H9 (cell line): ENCODE measurements around the gene DMD. TPM values are rescaled to one million over a fixed set of nuclear protein-coding genes. Genes with fewer than 3 reads are reported as not detected.

ENCODE experiments used
- DNase-seq: peaks from one replicate; pipeline ENCODE4 v3.0.0-alpha.2; 2017
- H2AFZ ChIP-seq: one replicate; pipeline ENCODE4 v1.6.1; 2013; ENCODE audit warnings: mild to moderate bottlenecking, low read length, control low read depth, moderate library complexity
- H2AK5ac ChIP-seq: 2 replicates; pipeline ENCODE4 v1.6.1; 2013; ENCODE audit warnings: low read length, control low read depth, mixed read lengths; ENCODE audit not compliant: insufficient read length
- H2BK120ac ChIP-seq: one replicate; pipeline ENCODE4 v1.6.1; 2013; ENCODE audit warnings: low read depth, mild to moderate bottlenecking, low read length, control low read depth, inconsistent platforms; ENCODE audit not compliant: poor library complexity, severe bottlenecking
- H2BK12ac ChIP-seq: 2 replicates; pipeline ENCODE4 v1.6.1; 2013; ENCODE audit warnings: low read length, control low read depth, mixed read lengths, low read depth; ENCODE audit not compliant: insufficient read length
- H2BK15ac ChIP-seq: 2 replicates; pipeline ENCODE4 v1.6.1; 2013; ENCODE audit warnings: low read depth, low read length, control low read depth
- H2BK20ac ChIP-seq: one replicate; pipeline ENCODE4 v1.6.1; 2013; ENCODE audit warnings: low read depth, mild to moderate bottlenecking, low read length, control low read depth, inconsistent platforms; ENCODE audit not compliant: poor library complexity, severe bottlenecking
- H2BK5ac ChIP-seq: 2 replicates; pipeline ENCODE4 v1.6.1; 2013; ENCODE audit warnings: low read length, control low read depth, mixed read lengths; ENCODE audit not compliant: insufficient read length
- H3K14ac ChIP-seq: 2 replicates; pipeline ENCODE4 v1.6.1; 2013; ENCODE audit warnings: low read length, control low read depth; ENCODE audit not compliant: insufficient read depth
- H3K18ac ChIP-seq: 2 replicates; pipeline ENCODE4 v1.6.1; 2013; ENCODE audit warnings: low read depth, mild to moderate bottlenecking, mixed read lengths, low read length, control low read depth; ENCODE audit not compliant: insufficient read length
- H3K23ac ChIP-seq: 2 replicates; pipeline ENCODE4 v1.6.1; 2013; ENCODE audit warnings: low read length, control low read depth, mixed read lengths, low read depth; ENCODE audit not compliant: insufficient read length
- H3K23me2 ChIP-seq: 2 replicates; pipeline ENCODE4 v1.6.1; 2013; ENCODE audit warnings: low read depth, mild to moderate bottlenecking, mixed read lengths, low read length, control low read depth; ENCODE audit not compliant: insufficient read length, poor library complexity, severe bottlenecking
- H3K27ac ChIP-seq: 2 replicates; pipeline ENCODE4 v1.5.1; 2013; ENCODE audit warnings: low read length, control low read depth, mixed read lengths, low read depth; ENCODE audit not compliant: insufficient read length
- H3K27me3 ChIP-seq: 2 replicates; pipeline ENCODE4 v1.6.1; 2013; ENCODE audit warnings: low read length, control low read depth, inconsistent platforms; ENCODE audit not compliant: insufficient read depth
- H3K4ac ChIP-seq: 2 replicates; pipeline ENCODE4 v1.6.1; 2013; ENCODE audit warnings: low read depth, mild to moderate bottlenecking, control low read depth, inconsistent platforms, low read length, moderate library complexity
- H3K4me1 ChIP-seq: 2 replicates; pipeline ENCODE4 v1.6.1; 2013; ENCODE audit warnings: low read length, control low read depth, inconsistent platforms; ENCODE audit not compliant: insufficient read depth
- H3K4me2 ChIP-seq: 2 replicates; pipeline ENCODE4 v1.6.1; 2013; ENCODE audit warnings: low read length, control low read depth, mixed read lengths; ENCODE audit not compliant: insufficient read length, insufficient read depth
- H3K56ac ChIP-seq: 2 replicates; pipeline ENCODE4 v1.6.1; 2013; ENCODE audit warnings: low read depth, mild to moderate bottlenecking, mixed read lengths, low read length, control low read depth; ENCODE audit not compliant: insufficient read length
- H3K79me1 ChIP-seq: 2 replicates; pipeline ENCODE4 v1.6.1; 2013; ENCODE audit warnings: low read depth, mild to moderate bottlenecking, moderate library complexity, low read length, control low read depth, inconsistent platforms; ENCODE audit not compliant: insufficient read depth, poor library complexity, severe bottlenecking
- H3K79me2 ChIP-seq: 2 replicates; pipeline ENCODE4 v1.6.1; 2013; ENCODE audit warnings: low read length, control low read depth, inconsistent platforms; ENCODE audit not compliant: insufficient read depth
- H3K9ac ChIP-seq: 2 replicates; pipeline ENCODE4 v1.6.1; 2013; ENCODE audit warnings: low read length, control low read depth, mixed read lengths; ENCODE audit not compliant: insufficient read length; ENCODE audit errors: extremely low read depth
- H3K9me3 ChIP-seq: one replicate; pipeline ENCODE4 v1.6.1; 2013; ENCODE audit warnings: low read depth, low read length, inconsistent platforms; ENCODE audit not compliant: control insufficient read depth
- H3T11ph ChIP-seq: one replicate; pipeline ENCODE4 v1.6.1; 2013; ENCODE audit warnings: mild to moderate bottlenecking, low read length, control low read depth, inconsistent platforms
- H4K20me1 ChIP-seq: one replicate; pipeline ENCODE4 v1.6.1; 2013; ENCODE audit not compliant: control insufficient read depth, insufficient read length, insufficient read depth
- H4K5ac ChIP-seq: 2 replicates; pipeline ENCODE4 v1.6.1; 2013; ENCODE audit warnings: low read depth, mild to moderate bottlenecking, mixed read lengths, low read length, control low read depth; ENCODE audit not compliant: insufficient read length
- H4K8ac ChIP-seq: replicated peaks from 2 replicates; pipeline ENCODE4 v1.6.1; 2013; ENCODE audit warnings: low read length, control low read depth, mixed read lengths, low read depth; ENCODE audit not compliant: insufficient read length
- H4K91ac ChIP-seq: 2 replicates; pipeline ENCODE4 v1.6.1; 2013; ENCODE audit warnings: low read depth, mild to moderate bottlenecking, moderate library complexity, mixed read lengths, low read length, control low read depth; ENCODE audit not compliant: insufficient read length
- H3K27ac Mint-ChIP-seq, 3 experiments: 2 replicates in 2 of 3; 3 replicates in 1 of 3; pipeline ENCODE4 v1.8.0; 2020 to 2021; ENCODE audit warnings: mixed read lengths in 3 of 3, mild to moderate bottlenecking in 1 of 3, moderate library complexity in 1 of 3
- H3K27me3 Mint-ChIP-seq: 2 replicates; pipeline ENCODE4 v1.8.0; 2021; ENCODE audit warnings: low read depth, mild to moderate bottlenecking, moderate library complexity, mixed read lengths
- H3K36me3 Mint-ChIP-seq, 3 experiments: 2 replicates in 2 of 3; 3 replicates in 1 of 3; pipeline ENCODE4 v1.8.0; 2020 to 2021; ENCODE audit warnings: low read depth in 3 of 3, mixed read lengths in 3 of 3; ENCODE audit not compliant: insufficient read depth in 1 of 3
- H3K4me1 Mint-ChIP-seq, 2 experiments: 2 replicates each; pipeline ENCODE4 v1.8.0; 2020; ENCODE audit warnings: mixed read lengths in 2 of 2
- H3K4me3 Mint-ChIP-seq, 2 experiments: 2 replicates in 1 of 2; 3 replicates in 1 of 2; pipeline ENCODE4 v1.8.0; 2020 to 2021; ENCODE audit warnings: mild to moderate bottlenecking in 2 of 2, mixed read lengths in 2 of 2, moderate library complexity in 1 of 2
- H3K9me3 Mint-ChIP-seq, 2 experiments: 2 replicates in 1 of 2; 3 replicates in 1 of 2; pipeline ENCODE4 v1.8.0; 2020; ENCODE audit warnings: mild to moderate bottlenecking in 2 of 2, mixed read lengths in 2 of 2, moderate library complexity in 1 of 2
- WGBS: extraction: QIAGEN DNeasy Blood & Tissue Kit; methylation state at CpG from one replicate; pipeline ENCODE4 v1.1.7; 2013; ENCODE audit warnings: missing lambda C conversion rate, low lambda C conversion rate, mixed read lengths; ENCODE audit not compliant: insufficient read length; ENCODE audit errors: extremely low coverage; 5-methylcytosine and 5-hydroxymethylcytosine counted together
- total RNA-seq: library from RNA; stranded (reverse); gene quantifications from 2 replicates; pipeline ENCODE4 v1.2.1, GENCODE V29; 2021
- TF ChIP-seq, protein P1 (sequence below): fragments of 200-600 bp; sonication (generic); conservative IDR thresholded peaks from 3 replicates; pipeline ENCODE4 v1.8.0; 2021; ENCODE audit warnings: antibody characterized with exemption, mild to moderate bottlenecking

Gene DMD
- total RNA-seq, 1 experiment from 2014 or later = 3.8 TPM

DNA sequence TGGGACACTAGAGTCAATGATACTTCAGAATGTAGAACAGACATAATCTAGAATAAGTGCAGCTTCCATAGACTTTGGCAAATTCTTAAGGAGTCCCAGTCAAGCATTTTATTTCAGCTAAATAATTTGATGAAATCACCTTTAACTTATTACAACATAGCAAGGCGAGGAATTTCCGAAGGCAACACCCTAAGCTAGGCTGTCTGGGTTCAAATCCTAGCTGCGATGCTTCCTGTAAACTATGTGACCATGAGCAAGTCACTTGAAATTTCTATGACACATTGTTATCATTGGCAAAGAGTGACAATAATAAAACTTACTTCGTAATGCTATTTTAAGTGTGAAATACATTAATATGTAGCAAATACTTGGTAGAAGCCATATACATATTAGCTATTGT lies 679.1 kb downstream of the DMD start:
- no peaks in the 10 kb centered on the region for H3K79me1 ChIP-seq
- no peak overlapping the region for H3K27ac ChIP-seq
- H3K9ac ChIP-seq = no peak overlapping the region
- no peak overlapping the region for H2BK12ac ChIP-seq
- H3K79me2 ChIP-seq = no peaks in the 10 kb centered on the region
- Mint-ChIP-seq H3K36me3 (peaks cover 0 to 2% (median 0%) of the 10 kb centered on the region in 3 experiments; a peak in 2 of 7 replicates), H3K27me3 (no peaks in the 10 kb centered on the region), H3K4me3 (no peak overlapping the region), H3K27ac (no peak overlapping the region), H3K9me3 (peaks cover 2 to 31% of the 10 kb centered on the region in 2 experiments; a peak in 4 of 5 replicates), H3K4me1 (peaks cover 18 to 23% of the 10 kb centered on the region in 2 experiments)
- no peak overlapping the region for H2AK5ac ChIP-seq
- no CpG with 5 or more reads among the region's 4 CpGs for WGBS
- H3K27me3 ChIP-seq = no peaks in the 10 kb centered on the region
- no peak overlapping the region for H2BK15ac ChIP-seq
- no peak overlapping the region for H2BK120ac ChIP-seq
- no peak overlapping the region for H3K4me2 ChIP-seq
- H3K14ac ChIP-seq = no peak overlapping the region
- no peaks in the 10 kb centered on the region; the same call in 1 of the 2 replicates for H3K4me1 ChIP-seq
- no peaks in the 10 kb centered on the region for H3K9me3 ChIP-seq
- H3T11ph ChIP-seq = no peak overlapping the region
- H3K4ac ChIP-seq = no peak overlapping the region
- no peaks in the 10 kb centered on the region for H4K20me1 ChIP-seq
- H3K23me2 ChIP-seq = no peaks in the 10 kb centered on the region
- no peak overlapping the region for H2BK20ac ChIP-seq
- H3K23ac ChIP-seq = no peak overlapping the region
- H2BK5ac ChIP-seq = no peak overlapping the region
- H4K5ac ChIP-seq = no peak overlapping the region
- no peak overlapping the region for H3K18ac ChIP-seq
- DNase-seq = no peak
- H3K56ac ChIP-seq = no peak overlapping the region
- TF ChIP-seq, protein P1, sequence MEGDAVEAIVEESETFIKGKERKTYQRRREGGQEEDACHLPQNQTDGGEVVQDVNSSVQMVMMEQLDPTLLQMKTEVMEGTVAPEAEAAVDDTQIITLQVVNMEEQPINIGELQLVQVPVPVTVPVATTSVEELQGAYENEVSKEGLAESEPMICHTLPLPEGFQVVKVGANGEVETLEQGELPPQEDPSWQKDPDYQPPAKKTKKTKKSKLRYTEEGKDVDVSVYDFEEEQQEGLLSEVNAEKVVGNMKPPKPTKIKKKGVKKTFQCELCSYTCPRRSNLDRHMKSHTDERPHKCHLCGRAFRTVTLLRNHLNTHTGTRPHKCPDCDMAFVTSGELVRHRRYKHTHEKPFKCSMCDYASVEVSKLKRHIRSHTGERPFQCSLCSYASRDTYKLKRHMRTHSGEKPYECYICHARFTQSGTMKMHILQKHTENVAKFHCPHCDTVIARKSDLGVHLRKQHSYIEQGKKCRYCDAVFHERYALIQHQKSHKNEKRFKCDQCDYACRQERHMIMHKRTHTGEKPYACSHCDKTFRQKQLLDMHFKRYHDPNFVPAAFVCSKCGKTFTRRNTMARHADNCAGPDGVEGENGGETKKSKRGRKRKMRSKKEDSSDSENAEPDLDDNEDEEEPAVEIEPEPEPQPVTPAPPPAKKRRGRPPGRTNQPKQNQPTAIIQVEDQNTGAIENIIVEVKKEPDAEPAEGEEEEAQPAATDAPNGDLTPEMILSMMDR = no peak
- no peak overlapping the region for H4K8ac ChIP-seq
- no peak overlapping the region for H4K91ac ChIP-seq
- no peak overlapping the region for H2AFZ ChIP-seq
